GM19455 (cell line): ENCODE results near the gene APOA4.
"Not testable (repeated sequence)": the region's sequence is repeated elsewhere in the genome, so short reads cannot be mapped to it uniquely, and the experiment has no call there.

Experiments
- ATAC-seq: cut with Tn5 transposase; IDR thresholded peaks from one replicate; pipeline ENCODE4 v1.9.1; 2021; ENCODE audit not compliant: unreplicated experiment

APOA4 gene

DNA sequence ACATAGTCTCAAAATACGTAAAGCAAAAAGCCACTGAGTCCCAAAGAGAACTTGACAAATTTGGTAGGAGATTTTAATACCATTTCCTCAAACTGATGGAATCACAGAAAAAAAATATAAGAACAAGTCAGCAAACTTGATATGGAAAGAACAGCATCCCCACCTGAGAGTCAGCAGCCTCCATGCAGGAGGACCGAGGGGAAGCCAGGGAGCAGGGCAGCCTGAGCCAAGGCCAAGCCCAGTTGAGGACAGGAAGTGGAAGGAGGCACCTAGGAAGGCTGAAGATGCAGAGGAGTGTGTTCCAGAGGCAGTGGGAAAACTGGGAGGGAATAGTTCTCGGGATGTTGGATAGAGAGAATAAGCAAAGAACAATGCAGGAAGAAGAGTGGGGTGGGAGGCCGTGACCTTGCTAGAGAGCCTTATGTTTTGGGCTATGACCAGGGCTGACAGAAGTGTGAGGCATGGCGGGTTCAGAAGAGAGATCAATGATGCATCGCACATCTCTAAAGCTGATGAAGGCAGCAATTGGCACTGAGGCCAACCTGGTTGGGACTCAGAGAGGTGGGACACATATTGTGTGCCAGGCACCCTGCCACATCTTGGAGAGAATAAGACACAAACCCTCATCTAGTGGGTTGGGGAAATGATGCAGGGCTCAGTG lies 15.4 kb downstream of the APOA4 start:
- no peak for ATAC-seq

- ATAC-seq: no peak
Observed at GRCh38 chr11:116804001-116804400, 19.1 kb downstream of the APOA4 start.

DNA sequence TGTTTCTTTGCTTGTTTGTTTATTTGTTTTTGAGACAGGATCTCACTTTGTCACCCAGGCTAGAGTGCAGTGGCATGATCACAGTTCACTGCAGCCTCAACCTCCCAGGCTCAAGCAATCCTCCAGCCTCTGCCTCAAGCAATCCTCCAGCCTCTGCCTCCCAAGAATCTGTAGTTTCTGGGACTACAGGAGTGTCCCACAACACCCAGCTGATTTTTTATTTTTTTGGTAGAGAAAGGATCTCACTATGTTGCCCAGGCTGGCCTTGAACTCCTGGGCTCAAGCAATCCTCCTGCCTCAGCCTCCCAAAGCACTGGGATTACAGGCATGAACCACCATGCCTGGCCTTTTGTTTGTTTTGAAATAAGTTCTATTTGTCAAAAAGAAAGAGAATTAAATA lies 21.4 kb downstream of the APOA4 start:
- ATAC-seq: not testable (repeated sequence)

DNA sequence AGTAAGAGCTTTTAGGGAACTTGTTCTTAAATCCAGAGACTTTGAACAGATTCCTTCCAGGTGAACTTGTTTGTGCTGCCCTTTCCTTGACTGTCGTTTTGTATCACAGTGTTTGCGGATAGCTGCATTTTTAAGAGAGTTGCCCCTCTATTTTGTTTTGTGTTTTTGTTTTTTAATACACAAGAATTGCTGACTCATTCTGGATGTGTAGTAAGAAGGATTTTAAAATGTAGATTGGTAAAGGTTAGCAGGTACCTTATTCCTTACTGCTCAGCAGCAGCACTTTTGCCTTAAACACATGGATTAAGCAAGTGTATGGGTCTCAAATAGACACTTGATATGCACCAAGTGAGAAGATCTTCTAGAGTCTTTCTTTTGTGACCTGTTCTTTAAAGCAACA lies 22.5 kb downstream of the APOA4 start:
- ATAC-seq: no peak

DNA sequence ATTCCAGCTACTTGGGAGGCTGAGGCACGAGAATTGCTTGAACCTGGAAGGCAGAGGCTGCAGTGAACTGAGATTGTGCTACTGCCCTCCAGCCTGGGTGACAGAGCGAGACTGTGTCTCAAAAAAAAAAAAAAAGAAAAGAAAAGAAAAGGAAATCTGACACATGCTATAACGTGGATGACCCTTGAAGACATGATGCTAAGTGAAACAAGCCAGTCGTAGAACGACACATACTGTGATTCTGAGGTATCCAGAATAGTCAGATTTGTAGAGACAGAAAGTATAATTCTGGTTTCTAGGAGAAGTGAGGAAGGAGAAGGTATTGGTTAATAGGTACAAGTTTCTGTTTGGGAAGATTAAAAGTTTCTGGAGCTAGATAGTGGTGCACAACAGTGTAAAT lies 24.7 kb downstream of the APOA4 start:
- no peak for ATAC-seq

DNA sequence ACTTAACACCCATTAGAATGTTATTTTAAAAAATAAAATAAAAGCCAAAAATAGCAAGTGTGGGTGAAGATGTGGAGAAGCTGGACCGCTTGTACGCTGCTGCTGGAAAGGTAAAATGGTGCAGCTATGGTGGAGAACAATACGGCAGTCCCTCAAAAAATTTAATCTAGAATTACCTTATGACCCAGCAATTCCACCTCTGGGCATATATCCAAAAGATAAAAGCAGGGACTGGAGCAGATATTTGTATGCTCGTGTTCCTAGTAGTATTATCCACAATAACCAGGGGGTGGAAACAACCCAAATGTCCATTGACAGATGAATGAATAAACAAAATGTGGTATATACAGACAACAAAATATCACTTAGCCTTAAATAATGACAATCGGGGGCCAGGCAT lies 25.3 kb downstream of the APOA4 start:
- ATAC-seq: no peak

GRCh38 chr11:116796548-116796947 lies 26.6 kb downstream of the APOA4 start:
- no peak for ATAC-seq

- no peak for ATAC-seq
Observed at GRCh38 chr11:116794851-116795250, 28.3 kb downstream of the APOA4 start.

- ATAC-seq: no peak
Observed at GRCh38 chr11:116793772-116794097, 29.4 kb downstream of the APOA4 start.

DNA sequence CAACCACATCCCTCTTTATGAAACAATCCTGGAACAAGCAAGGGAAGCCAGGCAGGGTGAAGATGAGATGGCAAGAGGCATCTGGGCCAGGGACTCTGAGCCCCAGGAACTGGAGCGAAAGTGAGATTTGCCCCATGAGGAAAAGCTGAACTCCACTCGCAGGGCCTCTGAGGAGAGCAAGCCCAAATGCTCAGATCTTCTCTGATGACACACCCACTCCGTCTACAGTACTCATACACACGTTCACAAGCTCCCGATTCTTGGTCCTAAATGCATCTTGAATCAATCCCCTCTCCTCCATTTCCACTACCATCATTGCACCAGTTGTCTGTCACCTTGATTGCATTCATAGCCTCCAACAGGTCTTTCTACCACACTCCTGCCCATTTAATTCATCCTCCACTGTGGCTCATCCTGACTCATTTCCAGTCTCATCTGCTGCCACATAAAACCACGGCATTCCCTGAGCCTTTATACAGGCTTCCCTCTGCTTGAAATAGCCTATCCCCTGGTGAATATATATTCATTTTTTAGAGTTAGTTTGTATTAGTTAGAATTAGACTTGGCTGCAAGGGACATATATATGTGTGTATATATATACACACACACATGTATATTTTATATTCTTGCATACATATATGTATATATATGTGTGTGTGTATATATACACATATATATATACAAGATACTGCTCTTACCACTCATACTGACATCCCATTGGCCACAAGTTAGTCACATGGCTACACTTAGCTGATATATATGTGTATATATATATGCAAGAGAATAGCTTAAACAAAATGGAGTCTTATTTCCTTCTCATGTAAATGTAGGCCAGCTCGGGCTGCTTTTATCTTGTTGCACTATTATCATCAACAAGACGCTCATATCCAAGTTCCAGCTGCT lies 30.0 kb downstream of the APOA4 start:
- no peak for ATAC-seq

DNA sequence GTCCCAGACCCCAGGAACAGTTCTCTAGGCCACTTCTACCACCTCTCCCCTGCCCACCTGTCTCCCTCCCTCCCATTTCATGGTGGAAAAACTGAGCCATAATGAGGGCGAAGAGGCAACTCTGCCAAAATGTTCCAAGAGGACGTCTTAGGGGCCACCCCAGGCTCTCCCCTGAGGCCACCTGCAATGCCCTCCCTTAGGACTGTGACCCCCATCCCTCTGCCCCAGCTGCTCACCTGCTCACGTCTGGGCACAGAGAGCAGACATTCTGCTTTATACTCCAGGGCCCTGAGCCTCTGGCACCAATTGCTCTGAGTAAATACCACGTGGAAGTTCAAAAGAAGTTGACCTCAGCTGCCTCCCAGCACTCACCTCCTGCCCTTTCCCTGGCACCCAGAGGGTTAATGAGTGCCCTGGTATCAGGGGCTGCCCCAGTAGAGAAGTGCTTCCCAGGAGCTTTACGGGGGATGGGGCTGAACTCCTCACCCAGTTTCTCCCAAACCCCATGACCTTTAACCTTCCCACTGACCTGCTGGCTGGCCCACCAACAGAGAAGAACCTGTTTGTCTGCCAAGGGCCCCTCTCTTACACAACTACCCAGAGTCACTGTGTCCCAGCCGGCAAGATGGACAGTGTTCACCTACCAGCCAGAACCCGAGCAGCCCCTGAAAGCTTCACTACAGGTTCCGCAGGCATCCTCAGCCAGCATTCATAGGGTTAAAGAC lies 30.8 kb downstream of the APOA4 start:
- no peak for ATAC-seq

DNA sequence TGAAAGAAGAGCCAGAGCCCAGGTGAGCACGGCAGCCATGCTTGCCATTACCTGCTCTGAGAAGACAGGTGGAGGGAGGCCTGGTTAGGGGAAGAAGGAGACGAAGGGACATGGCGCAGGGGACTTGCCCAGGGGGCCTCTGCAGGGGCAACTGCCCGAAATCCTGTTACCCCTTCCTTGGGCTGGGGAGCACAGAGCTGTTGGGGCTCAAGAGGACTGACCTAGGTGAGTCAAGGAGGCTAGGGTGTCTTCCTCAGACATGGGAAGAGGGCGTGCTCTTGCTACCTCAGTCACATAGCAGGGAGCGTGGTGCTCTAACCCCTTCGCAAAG lies 31.3 kb downstream of the APOA4 start, which contains the start of gene APOA5:
TSS of gene APOA5 (minus strand) at position 67 of the 331 bp plus-strand sequence. CDS start at position 48, 19 bp downstream.
- no peak for ATAC-seq

DNA sequence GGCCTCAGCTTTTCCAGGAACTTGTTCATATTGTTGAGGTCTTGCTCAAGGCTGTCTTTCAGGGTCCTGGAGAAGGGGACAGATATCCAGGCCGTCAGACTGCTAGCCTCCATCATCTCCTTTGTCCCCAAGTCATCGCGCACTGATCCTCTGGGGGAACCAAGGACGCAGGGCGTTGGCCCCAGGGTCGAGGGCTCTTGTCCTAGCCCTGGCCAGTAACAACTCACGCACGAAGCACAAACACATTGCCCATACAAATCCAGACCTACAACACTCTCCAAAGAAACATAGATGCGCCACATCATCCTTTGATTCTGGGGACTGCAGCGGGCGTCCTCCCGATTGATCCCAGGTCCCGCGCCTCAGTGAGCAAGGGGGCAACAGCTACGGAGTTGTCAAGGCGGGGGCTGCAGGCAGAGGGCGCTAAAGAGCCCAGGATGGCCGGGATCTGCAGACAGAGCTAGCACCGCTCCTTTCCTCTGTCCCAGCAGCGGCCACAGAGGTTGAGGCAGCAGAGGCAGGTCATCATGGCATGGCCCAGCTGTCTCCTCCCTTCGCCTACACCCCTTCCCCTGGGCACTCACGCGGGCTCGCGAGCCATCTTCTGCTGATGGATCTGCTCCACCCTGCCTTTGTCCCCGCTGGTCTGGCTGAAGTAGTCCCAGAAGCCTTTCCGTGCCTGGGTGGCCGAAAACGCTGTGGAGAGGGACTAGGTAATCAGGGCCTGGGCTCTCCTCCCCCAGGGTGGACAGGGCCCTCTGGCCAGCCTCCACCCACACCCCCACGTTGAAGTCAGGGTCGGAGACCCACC lies 31.9 kb downstream of the APOA4 start:
- ATAC-seq: no peak

GRCh38 chr11:116790167-116791001 lies 32.7 kb downstream of the APOA4 start:
- ATAC-seq: no peak

- no peak for ATAC-seq
Observed at GRCh38 chr11:116788975-116789374, 34.1 kb downstream of the APOA4 start.

- no peak for ATAC-seq
Observed at GRCh38 chr11:116788534-116788933, 34.6 kb downstream of the APOA4 start.

GRCh38 chr11:116787786-116788486 lies 35.2 kb downstream of the APOA4 start, which contains the start of gene ZPR1:
Gene ZPR1 (minus strand): TSS chr11:116788023. CDS start chr11:116787990, 33 bp downstream.
- peak; percentile 81 for ATAC-seq

DNA sequence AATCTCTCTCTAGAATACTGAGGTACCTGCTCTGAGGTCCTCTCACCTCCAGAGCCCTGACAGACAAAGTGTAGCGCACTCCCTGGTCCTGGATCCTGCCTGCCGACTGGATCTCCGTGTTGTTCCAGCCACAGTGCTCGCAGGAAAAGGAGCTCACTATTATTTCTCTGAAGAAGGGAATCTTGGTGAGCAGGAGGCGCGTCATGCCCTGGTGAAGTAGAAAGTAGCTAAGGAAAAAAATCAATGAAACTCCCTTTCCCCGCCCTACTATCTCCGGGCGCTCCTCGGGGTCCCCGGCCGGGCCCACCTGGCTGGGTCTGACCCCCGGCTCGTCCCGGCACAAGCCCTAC lies 35.7 kb downstream of the APOA4 start:
- no peak for ATAC-seq

DNA sequence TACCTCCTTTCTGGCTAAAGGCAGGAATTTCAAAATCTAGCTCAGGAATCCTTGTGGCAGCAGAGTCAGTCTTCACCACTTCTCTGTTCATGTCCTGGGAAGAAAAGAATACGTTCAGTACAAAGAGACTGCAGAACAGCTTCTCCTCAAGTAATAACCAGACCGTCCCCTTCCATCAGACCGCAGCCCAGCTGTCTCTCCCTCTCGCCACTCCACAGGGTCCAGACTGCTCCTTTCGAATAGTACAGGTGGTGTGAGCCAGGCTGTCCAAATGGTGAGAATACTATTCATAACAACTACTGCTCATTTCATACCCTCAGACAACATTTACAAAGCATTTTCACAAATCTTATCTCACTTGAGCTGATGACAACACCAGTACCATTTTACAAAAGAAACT lies 36.1 kb downstream of the APOA4 start:
- no peak for ATAC-seq

- no peak for ATAC-seq
Observed at GRCh38 chr11:116786326-116786725, 36.8 kb downstream of the APOA4 start.
